ENCODE measurements around the gene ARID5A.
A peak's percentile ranks its signal among the peaks of the same experiment; 100 is the strongest.

Gene ARID5A

DNA sequence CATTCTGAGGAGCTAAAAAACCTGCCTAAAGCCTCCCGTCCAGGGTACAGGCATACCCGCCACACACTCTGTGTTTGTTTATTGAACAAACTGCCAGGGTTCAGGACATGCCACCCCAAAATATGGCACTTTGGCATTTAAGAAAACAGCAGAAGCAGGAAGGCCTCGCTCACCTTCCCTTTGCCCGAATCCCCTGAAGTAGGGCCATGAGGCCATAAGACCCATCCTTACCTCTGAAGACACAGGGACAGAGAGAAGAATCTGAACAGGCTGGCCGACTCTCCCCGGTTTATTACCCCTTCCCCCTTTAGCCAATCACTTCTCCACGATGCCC lies 29.7 kb upstream of the ARID5A start:
- DNase-seq = no peak

DNA sequence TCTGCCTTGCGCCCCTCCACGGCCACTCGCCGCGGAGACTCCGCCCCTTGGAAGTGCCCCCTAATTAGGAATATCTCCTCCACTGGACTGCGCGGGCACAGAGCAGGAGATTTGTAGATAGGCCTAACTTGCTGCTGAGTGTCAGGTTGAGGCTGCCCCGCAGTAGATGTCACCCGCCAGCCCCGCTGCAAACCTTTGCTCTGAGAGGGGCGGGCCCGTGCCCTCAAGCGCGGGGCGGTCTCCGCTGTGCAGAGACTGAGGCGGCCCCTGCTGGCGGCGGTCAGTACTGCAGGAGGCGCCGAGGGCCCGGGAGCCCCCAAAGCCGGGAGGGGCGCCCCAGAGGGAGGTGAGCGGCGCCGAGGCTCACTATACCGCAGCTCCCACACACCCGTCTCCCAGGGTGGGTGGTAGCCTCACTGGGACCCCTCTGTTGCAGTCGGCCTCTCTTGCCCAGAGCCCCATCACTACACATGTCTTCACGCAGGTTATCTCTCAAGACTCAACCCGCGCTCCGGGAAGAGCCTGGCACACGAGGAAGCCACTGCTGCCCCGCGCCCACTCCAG lies 28.5 kb upstream of the ARID5A start:
- peak in 39 of 51 donors; percentile 10 to 82 (median 47) for DNase-seq

DNA sequence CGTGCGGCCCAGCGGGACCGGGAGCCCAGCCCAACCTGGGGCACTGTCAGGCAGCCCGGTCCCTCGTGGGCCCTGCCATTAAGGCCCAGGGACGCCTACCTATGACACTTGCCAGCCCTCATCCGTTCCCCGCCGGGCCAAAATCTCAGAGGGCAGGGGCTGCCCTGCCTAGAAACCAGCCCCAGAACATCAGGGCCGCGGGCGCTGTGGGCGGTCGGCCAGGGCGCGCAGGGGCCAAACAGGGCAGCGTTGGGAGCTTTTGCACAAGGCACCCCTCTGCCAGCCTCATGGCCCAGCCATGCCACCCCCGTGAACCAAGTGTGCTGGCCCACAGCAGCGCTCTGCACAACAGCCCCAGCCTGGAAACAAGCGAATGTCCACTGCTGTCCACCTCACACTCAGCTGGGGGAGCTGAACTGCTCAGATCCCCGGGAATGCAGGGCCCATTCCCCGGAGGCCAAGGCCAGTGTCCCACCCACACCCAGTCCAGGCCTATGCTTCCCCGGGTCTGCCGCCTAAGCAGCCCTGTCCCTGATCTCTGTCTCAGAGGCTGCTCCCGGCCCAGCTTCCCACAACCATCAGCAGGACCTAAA lies 27.9 kb upstream of the ARID5A start:
- no peak for DNase-seq

DNA sequence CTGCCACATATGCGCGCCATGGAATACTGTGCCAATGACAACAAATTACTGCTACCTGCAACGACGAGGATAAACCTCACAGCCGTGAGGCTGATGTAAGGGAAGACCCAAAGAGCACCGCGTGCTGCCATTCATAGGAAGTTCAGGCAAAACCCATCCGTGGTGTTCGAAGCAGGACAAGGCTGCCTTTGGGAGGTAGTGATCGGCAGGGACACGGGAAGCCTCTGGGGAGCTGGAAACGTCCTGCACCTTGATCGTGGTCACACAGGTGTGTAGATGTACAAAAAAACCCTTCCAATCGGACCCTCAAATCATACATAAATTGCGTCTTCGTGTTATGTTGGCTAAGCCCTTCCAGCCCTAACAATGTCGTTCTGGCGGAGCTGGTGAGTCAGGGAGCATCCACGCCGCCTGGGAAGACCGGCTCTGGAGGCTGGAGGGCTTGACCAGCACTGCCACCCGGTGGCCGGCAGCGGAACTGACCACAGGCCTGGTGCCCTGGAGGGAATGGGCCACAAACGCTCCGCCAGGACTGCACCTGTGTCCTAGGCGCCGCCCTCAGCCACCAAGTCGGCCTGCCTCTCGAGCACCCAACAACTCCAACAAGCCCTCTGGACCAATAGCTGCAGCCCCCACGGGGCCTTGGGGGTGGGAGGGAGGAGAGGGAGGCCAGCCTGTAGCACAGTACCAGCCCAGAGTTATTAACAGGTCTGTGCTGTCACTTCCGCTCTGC lies 27.3 kb upstream of the ARID5A start:
- DNase-seq = peak in 48 of 51 donors; percentile 21 to 90 (median 73)

DNA sequence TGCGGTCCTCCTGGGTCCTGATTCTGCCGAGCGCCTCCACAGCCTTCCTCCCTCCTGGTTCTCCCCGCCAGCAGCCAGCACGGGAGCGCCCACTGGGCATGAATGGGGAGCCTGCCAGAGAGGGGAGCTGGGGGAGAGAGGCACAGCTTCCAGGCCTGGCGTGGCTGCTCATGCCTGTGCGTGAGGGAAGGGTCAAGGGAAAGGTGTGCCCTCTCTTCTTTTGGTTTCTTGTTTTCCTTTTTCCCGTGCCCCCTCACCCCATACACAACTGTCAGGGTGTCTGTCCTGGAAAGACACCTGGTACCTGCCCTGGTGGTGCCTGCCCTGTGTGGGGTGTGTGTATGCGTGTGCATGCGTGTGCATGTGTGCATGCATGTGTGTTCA lies 26.7 kb upstream of the ARID5A start:
- DNase-seq = no peak

DNA sequence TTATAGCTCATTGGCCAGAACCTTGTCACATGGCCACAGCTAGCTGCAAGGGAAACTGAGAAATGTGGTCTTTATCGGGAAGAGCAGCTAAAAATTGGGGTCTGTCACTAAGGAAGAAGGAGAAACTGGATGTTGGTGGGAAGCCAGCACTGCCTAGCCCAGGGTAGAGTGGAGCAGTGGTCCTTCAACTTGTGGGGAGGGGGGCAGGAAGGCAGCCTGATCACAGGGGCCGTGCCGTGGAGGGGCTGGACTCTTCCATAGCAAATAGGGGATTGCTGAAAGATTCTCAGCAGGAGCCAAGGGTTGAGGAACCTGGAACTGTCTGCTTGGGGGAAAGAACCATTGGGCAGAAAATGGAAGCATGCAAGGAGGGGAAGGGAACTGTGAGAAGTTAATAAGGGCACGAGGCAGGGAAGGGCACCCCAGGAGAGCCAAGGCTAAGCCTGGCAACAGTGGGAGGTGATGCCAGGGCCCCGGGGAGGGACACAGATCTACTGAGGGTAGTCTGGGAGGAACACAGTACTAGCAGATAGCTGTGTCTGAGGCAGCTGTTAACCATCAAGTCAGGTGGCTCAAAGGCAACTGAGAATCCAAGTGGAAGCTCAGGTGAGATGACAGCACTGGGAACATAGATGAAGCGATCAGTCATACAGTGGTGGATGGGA lies 25.5 kb upstream of the ARID5A start:
- DNase-seq = no peak

DNA sequence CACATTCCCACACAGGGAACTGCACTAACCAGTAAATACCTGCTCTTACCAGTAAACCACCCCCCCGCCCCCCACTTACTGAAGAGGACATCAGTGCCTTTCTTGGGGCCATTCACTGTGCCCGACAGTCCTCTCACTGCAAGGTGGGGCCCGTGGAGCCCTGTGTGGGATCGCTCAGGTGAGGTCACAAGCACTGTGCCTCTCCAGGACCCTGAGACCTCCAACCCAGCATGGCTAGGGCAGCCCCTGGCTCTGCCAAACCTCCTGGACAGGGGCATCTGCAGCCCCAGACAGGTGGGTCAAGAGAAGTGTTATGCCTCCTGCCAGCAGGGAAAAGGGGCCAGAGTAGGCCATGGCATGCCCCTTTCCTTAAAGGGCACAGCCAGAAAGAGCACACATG lies 24.7 kb upstream of the ARID5A start:
- no peak for DNase-seq

DNA sequence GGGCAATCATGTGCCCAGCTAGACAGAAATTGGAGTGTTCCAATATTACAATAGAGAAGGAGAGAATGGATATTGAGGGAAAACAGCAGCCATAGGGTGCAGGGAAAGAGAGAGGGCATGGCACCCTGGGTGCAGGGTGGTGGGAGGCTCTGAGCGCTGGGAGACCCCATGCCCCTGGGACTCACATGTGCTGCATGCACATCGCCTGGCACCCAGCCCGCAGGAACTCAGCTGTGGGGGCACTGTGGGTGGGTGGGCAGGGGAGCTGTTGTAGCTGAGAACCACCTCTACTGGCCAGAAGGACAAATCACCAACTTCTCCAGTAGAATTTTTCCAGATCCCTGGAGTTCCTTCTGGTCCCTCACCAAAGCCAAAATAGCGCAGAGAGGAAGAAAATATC lies 24.2 kb upstream of the ARID5A start:
- no peak for DNase-seq

DNA sequence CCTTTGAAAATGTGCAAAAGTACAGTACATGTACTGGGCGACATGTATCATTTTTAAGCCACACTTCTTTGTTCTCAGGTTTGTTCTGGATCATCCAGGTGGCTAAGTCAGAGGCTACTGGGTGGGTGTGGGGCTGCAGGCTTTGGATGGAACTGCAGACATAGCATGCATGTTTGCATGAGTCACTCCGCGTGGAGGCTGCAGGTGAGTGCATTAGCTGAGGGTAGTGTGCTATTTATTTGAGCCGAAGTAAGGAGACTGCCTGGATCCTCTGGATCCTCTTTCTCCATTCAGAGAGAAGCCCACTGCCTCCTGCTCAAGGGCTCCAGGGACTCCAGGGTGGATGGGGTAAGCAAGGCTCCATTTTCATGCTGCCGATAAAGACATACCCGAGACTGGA lies 22.0 kb upstream of the ARID5A start:
- DNase-seq = no peak

DNA sequence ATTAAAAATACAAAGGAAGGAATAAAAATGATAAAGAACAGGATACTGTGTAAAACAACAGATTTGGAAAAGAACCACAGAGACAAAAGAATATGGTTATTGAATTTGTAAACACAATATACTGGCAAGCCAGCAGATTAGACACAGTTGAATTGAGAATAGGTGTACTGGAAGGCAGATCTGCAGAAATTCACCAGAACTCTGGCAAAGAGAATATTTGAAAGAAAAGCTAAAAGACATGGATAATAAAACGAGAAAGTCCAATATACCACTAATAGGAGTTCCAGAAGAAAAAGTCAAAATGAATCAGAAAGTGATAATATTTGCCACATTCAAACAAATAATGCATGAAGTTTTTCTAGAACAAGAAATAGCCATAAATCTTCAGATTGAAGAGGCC lies 19.5 kb upstream of the ARID5A start:
- no peak for DNase-seq

DNA sequence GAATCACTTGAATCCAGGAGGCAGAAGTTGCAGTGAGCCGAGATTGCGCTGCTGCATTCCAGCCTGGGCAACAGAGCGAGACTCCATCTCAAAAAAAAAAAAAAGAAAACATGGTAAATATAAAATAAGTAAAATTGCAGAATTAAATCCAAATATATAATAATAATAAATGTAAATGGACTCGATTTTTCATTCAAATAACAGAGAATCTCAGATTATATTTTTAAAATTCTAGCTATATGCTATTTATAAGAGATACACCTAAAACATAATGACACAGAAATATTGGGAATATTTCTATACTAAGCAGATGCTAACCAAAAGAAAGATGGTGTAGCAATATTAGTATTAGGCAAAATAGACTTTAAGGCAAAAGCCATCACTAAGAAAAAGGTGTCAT lies 16.3 kb upstream of the ARID5A start:
- no peak for DNase-seq

DNA sequence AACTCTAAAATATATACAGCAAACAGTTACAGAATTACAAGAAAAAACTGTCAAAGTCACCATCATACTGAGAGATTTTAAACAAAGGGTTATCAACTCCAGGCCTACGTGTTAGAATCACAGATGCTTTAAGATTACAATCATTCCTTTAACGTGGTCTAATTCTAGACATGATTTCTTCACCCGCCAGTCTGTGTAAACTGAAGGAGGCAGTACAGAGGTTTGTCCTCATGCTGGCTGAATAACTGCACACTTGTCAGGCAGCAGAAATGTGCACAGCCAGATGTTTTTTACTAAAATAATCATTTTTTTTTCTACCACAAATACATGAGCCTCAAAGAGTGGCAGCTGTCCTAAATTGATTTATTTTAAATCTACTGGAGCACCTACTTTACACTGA lies 15.9 kb upstream of the ARID5A start:
- no peak for DNase-seq

DNA sequence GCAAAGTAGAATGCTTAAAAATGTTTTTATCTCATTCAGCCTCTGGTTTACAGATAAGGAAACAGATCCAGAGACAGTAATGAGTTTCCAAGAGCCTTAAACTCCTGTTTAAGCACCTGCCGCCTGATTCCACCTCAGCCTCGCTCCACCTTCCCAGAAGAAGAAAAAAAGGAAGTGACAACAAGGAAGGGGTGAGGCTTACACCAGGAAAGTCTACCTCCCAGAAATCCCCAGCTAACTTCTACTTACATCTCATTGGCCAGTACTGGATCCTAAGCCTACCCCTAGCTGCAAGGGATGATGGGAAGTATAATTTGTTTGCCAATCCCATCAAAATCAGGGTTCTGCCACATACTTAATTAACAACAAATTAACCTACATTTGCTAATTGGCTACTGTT lies 15.3 kb upstream of the ARID5A start:
- DNase-seq = no peak

DNA sequence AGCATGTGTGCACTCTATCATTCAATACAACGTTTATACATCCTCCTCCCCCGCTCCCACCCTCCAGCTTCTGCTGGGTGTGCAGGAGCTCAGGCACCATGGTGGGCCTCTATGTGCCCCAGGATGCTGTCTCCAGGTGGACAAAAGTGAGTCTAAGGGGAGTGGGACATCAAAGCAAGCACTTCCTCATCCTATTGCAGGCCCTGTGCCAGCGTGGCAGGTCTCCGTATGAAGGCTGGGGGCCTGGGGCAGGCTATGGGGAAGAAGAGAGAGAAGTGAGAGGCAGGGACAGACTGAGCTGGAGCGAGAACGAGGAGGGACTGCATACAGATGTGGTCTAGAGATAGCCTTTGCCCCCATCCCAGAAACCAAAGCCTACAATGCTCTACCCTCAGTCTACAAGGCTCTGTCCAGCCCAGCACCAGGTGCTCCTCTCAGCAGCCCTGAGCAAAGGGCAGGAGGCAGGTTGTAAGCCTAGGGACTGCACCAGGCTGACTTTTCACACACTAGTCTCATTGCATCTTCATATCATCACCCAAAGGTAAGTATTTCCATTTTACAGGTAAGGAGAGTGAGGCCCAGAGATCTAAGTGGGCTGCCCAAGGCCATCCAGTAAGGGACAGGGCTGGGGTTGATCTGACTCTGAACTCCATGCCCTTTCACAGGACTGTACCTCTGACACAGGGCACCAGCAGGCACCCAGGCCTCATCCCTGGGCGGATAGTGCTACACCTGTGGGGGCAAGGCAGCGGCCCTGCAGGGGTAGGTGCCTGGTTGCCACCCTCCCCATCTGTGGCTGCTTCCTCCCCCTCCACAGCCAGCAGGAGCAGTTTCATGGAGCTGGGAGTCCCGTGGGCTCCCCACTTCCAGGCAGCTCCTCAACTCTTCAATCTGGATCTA lies 14.0 kb upstream of the ARID5A start:
- no peak for DNase-seq

DNA sequence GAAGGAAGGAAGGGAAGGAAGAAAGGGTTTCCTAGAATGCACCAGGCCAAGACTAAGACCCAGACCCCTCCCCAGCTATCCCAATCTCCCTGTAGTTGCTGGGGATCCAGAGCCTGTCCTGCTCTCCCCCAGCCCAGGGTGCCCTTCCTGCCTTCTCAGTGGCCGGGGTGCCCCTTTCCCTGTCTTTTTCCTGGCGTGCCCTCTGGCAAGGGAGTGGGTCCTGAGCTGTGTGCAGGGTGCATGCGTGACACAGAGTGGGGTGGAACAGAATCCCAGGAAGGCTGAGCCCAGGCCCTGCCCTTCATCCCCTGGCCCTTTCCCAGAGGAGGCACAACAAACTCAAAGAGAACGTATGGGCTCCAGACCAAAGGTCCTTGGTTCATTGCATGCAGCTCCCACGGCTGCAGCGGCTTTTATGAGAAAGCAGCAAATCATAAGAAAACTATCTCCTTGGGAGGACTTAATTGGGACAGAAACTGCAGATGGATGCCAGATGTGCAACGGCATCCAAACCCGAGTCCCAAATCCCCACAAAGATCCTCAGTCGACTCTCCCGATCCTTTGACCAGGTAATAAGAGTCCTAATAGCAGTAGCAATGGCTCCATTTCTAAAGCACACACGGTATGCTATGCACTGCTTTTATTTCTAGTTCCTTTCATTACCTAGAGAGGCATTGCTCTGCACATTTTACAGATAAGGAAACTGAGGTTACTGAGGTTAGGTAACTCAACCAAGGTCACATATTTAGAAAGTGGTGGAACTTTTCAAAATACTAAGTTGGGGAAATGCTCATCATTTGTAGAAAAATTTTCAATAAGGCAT lies 12.7 kb upstream of the ARID5A start:
- DNase-seq = no peak

DNA sequence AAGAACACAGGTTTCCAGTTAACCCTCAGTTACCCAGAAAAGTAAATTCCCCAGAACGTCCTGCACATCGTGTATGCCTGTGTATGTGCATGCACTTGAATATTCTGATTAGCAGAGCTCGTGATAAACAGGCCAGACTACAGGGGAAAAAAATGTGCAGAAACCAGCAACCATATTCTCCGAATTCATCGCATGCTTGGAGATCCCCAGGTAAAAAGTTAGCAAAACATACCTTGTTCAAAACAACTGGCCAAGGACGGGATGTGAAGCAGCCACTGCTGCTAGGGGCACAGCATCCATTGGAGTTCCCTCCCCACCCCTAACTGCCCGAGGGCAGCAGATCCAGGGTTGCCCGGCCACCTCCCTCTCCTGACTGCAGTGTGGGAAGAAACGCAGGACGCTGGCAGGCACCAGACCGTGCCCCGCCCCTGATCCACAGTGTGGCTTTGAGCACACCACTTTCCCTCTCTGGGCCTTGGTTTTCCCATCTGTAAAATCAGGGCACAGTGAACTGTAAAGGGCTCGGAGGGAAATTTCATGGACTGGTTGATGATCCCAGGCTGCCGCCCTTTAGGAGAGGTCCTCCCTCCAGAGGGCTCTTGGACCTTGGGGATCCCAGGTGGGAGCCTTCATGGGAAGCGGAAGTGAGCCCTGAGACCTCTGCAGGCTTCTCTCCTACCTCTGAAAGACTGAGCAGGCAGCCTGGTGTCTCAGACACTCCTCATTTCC lies 11.9 kb upstream of the ARID5A start:
- no peak for DNase-seq

DNA sequence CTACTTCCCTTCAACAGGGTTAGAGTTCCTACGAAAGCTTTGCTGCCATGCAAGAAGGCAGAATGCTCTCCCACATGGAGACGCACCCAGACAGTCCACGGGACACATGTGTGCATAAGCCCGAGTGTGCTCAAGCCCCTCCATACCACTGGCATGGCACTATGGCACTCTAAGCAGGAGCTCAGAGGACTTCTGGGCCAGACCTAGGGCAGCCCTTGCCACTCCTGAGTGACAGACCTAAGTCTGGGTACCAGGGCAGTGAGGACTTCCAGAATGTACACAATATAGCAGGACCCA lies 11.4 kb upstream of the ARID5A start:
- no peak for DNase-seq

DNA sequence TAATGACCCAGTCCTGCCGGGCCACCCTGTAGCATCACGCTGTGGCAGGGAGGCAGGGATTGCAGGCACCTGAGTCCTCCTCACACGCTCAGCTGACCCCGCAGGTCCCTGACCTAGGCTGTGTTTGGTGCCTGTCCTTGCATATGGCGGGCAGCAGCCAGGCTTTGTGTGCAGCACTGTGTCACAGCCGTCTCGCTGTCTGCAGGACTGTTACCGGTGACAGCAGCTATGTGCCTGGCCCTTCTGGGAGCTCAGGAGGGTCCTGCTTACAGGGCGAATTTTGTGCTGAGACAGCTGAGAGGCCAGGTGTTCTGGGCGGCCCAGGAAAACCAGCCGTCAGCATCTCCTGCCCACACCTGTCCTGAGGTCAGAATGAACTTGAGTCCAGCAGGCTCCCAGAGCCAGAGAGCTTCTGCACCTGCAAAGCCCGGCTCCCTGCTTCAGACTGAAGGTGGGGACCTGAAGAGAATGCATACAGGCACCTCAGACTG lies 10.4 kb upstream of the ARID5A start:
- DNase-seq = no peak

DNA sequence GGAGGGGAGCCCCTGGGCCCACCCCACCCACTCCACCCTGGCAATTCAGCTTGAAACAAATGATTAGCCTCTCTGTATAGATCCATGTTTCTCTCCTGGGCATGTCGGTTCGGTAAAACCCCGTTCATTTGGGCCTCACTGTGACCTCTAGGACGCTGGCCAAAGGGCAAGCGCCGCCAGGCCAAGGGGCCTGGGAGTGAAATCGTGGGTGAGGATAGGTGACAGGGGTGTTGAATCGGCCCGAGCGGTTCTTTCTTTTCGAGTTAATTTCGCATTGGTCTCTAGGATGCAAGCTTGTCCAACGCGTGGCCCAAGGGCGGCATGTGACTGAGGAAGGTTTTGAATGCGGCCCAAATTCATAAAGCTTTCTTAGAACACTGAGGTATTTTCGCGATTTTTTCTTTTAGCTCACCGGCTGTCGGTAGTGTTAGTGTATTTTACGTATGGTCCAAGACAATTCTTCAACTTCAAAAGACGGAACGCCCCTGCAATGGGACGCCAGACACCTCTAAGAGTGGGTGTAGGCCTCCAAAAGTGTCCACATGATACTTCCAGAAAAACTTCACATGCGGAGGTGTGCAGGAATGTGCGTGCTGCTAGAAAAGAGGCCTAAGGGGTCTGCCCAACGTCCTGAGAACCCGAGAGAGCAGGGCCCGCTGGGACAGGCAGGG lies 9.8 kb upstream of the ARID5A start:
- DNase-seq = no peak
